NB4 (cell line): ENCODE results near the gene PLA2G2D.

ENCODE experiments used
- DNase-seq: peaks from one replicate; pipeline ENCODE4 v3.0.0; 2010; ENCODE audit warnings: low read depth
- H3K4me3 ChIP-seq: one replicate; pipeline ENCODE4 v1.5.1; 2011; ENCODE audit warnings: mild to moderate bottlenecking, low read depth, low read length, moderate library complexity
- MYC ChIP-seq: IDR thresholded peaks from 2 replicates; pipeline ENCODE4 v1.6.1; 2011; ENCODE audit warnings: low read depth, low read length
- POLR2A ChIP-seq: IDR thresholded peaks from 2 replicates; pipeline ENCODE4 v1.6.1; 2011; ENCODE audit warnings: mild to moderate bottlenecking; ENCODE audit not compliant: insufficient read length; ENCODE audit errors: extremely low read depth
- TF ChIP-seq, protein P1 (sequence below): IDR thresholded peaks from 2 replicates; pipeline ENCODE4 v1.6.1; 2011; ENCODE audit warnings: low read depth, low read length
- TF ChIP-seq, protein P2 (sequence below): IDR thresholded peaks from one replicate; pipeline ENCODE4 v1.5.1; 2012; ENCODE audit warnings: low read depth, low read length

The PLA2G2D gene

DNA sequence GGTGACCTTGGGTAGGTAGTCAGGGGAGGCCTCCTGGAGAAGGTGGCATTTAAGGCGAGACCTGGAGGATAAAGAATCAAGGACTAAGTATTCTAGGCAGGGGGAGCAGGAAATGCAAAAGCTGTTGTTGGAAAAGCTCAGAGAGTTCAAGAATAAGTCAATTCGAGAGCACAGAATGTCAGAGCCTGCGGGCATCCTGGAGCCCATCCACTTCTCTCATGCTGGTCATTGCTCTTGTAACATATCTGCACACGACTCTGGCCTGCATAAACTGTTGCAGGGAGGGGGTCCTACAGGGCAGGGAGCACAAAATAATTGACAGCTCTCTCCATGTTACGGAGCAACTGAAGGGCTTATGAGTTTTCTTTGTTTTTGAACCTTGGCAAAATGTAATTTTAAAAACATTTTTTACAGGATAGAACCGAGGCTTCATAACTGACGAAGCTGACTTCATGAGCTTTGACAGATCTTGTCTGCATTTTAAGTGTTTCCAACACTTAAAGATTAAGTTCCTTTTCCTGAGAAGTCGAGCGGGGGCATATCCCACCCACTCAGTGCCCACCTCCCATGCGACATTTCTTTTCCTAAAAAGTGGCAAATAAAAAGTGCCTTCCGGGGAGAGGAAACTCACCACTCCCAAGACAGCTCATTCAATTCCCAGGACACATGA is 45.1 kb downstream of the PLA2G2D start:
- TF ChIP-seq MYC, result no peak
- no peak for TF ChIP-seq POLR2A
- TF ChIP-seq, protein P1, sequence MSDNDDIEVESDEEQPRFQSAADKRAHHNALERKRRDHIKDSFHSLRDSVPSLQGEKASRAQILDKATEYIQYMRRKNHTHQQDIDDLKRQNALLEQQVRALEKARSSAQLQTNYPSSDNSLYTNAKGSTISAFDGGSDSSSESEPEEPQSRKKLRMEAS, result no peak
- TF ChIP-seq, protein P2, sequence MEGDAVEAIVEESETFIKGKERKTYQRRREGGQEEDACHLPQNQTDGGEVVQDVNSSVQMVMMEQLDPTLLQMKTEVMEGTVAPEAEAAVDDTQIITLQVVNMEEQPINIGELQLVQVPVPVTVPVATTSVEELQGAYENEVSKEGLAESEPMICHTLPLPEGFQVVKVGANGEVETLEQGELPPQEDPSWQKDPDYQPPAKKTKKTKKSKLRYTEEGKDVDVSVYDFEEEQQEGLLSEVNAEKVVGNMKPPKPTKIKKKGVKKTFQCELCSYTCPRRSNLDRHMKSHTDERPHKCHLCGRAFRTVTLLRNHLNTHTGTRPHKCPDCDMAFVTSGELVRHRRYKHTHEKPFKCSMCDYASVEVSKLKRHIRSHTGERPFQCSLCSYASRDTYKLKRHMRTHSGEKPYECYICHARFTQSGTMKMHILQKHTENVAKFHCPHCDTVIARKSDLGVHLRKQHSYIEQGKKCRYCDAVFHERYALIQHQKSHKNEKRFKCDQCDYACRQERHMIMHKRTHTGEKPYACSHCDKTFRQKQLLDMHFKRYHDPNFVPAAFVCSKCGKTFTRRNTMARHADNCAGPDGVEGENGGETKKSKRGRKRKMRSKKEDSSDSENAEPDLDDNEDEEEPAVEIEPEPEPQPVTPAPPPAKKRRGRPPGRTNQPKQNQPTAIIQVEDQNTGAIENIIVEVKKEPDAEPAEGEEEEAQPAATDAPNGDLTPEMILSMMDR, result no peak
- no peak overlapping the region for H3K4me3 ChIP-seq
- DNase-seq, result no peak

DNA sequence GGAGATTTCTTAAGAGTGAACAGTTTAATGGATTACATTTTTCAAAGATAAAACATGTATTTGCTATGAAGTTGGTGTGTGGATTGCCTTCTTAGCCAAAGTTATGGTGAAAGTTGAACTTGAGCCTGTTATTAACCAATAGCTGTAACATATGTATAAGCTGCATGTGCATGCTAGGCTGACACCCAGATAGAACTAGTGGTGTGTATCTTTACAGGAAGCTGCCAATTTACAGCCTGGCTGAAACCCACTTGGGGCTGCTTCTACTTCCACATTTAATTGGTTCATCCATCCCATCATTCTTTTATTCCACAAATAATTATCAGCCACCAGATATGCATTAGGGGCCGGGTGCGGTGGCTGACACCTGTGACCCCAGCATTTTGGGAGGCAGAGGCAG is 46.1 kb downstream of the PLA2G2D start:
- TF ChIP-seq, protein P1, result no peak
- no peak for TF ChIP-seq POLR2A
- TF ChIP-seq MYC, result no peak
- TF ChIP-seq, protein P2, result no peak
- DNase-seq, result no peak
- no peak overlapping the region for H3K4me3 ChIP-seq

DNA sequence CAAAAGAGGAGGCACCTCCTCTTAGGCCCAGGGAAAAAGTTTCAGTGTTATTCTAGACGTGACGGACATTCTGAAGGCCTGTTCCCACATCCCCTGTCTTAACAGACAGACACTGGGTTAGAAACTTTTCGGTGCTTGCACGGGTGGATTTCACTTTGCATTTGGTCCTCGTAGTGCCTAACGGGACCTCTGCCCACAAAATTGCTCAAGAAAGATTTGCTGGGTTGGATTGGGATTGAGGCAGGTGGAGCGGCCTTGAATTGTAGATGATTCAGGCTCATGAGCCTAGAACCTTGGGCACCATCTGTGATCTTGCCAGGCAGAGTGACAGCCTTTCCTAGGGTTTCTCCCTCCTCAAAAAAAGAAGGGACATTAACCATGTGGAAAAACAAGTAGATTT is 46.6 kb downstream of the PLA2G2D start:
- no peak for DNase-seq
- no peak for TF ChIP-seq MYC
- TF ChIP-seq POLR2A, result no peak
- TF ChIP-seq, protein P2, result no peak
- no peak overlapping the region for H3K4me3 ChIP-seq

DNA sequence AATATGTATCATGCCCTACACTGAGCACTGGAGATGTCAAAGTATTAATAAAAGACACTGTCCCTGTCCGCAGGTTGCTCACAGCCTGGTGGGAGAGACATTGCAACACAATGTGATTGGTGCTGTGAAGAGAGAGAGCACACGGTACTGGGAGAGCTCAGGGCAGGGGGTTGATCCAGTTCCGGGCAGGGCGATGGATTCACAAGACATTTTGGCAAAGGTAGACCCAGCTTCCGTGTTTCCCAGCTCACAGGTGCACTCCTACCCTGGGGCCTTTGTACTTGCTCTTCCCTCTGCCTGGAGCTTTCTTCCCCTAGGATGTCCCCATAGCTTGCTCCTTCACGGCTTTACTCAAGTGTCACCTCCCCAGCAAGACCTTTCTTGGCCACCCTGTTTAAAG is 47.9 kb downstream of the PLA2G2D start:
- DNase-seq, result no peak
- H3K4me3 ChIP-seq, result no peak overlapping the region
- TF ChIP-seq MYC, result no peak
- no peak for TF ChIP-seq POLR2A

DNA sequence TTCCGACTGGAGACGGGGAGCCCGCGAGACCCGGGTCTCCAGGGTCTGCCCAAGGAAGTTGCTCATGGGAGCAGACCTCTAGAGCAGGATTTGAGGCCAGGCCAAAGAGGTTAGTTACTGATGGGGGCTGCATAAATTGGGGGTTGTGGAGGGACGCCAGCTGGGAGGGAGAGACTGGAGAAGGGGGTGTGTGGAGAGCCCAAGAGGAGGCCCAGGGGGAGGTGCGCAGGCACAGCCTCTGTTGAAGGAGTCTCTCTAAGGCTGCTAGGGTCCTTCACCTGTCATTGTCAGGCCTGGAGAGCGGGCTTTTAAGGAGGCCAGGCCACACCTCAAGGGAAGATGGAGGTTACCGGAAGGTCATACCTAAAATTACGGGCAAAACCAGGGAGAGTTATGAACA is 49.0 kb downstream of the PLA2G2D start:
- DNase-seq, result no peak
- TF ChIP-seq, protein P2, result no peak
- no peak for TF ChIP-seq MYC
- TF ChIP-seq, protein P1, result no peak
- TF ChIP-seq POLR2A, result no peak
- H3K4me3 ChIP-seq, result no peak overlapping the region

DNA sequence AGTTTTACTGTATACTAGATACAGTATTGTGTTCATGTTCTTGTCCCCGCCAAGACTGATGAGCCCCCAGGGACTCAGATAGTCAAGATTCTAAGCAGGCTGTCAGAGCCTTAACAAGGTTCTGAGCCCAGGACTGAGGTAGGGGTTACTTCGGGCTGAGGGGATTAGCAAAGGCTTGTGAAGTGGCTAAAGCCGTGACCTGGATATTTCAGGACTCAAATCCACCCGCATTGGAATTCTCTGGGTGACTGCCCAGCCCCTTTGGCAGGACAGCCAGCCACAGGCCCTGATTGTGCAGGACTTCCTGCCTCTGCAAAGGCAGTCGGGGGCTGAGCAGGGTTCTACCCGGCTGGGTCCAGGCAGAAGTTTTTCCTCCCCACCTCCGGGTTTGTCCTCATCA is 49.5 kb downstream of the PLA2G2D start, which contains the start of gene PLA2G5:
PLA2G5 (plus strand) TSS at position 321 of the 400 bp plus-strand sequence. CDS start 14,637 bp downstream, outside the sequence.
- no peak within 1 kb of the TSS for H3K4me3 ChIP-seq
- DNase-seq, result no peak
- TF ChIP-seq MYC (no peak), POLR2A (no peak)
- TF ChIP-seq, protein P2, result no peak
- TF ChIP-seq, protein P1, result no peak
